ENCODE measurements around the gene RIN1. TPM values are rescaled to one million over a fixed set of nuclear protein-coding genes. Genes with fewer than 3 reads are reported as not detected.
"Not testable (repeated sequence)": the region's sequence is repeated elsewhere in the genome, so short reads cannot be mapped to it uniquely, and the experiment has no call there.

Gene RIN1, protein sequence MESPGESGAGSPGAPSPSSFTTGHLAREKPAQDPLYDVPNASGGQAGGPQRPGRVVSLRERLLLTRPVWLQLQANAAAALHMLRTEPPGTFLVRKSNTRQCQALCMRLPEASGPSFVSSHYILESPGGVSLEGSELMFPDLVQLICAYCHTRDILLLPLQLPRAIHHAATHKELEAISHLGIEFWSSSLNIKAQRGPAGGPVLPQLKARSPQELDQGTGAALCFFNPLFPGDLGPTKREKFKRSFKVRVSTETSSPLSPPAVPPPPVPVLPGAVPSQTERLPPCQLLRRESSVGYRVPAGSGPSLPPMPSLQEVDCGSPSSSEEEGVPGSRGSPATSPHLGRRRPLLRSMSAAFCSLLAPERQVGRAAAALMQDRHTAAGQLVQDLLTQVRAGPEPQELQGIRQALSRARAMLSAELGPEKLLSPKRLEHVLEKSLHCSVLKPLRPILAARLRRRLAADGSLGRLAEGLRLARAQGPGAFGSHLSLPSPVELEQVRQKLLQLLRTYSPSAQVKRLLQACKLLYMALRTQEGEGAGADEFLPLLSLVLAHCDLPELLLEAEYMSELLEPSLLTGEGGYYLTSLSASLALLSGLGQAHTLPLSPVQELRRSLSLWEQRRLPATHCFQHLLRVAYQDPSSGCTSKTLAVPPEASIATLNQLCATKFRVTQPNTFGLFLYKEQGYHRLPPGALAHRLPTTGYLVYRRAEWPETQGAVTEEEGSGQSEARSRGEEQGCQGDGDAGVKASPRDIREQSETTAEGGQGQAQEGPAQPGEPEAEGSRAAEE
- 0.47 TPM for total RNA-seq

- DNase-seq = peak; percentile 72
Measured at GRCh38 chr11:66336234-66337102, at the start of gene RIN1. Gene RIN1 (minus strand): TSS chr11:66336434. CDS start chr11:66336402, 32 bp downstream.

DNA sequence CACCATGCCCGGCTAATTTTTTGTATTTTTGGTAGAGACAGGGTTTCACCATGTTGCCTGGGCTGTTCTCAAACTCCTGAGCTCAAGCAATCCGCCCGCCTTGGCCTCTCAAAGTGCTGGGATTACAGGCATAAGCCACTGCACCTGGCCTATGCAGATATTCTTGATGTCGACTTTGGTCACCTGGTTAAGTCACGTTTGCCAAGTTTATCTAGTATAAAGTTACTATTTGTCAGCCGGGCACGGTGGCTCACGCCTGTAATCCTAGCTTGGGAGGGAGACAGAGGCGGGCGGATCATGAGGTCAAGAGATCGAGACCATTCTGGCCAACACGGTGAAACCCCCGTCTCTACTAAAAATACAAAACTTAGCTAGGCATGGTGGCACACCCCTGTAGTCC lies 48.1 kb upstream of the RIN1 start:
- DNase-seq = not testable (repeated sequence)

DNA sequence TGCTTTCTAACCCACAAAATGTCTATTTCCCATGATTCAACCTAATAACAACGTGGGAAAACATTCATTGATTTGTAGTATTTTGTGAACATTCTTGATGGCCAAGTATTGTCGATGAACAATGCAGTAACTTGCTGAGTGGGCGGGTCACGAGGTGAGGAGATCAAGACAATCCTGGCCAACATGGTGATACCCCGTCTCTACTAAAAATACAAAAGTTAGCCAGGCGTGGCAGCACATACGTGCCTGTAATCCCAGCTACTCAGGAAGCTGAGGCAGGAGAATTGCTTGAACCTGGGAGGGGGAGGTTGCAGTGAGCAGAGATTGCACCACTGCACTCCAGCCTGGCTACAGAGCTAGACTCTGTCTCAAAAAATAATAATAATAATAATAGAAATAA lies 44.0 kb upstream of the RIN1 start:
- DNase-seq = not testable (repeated sequence)

GRCh38 chr11:66373690-66374287 lies 37.6 kb upstream of the RIN1 start:
- DNase-seq = not testable (repeated sequence)

GRCh38 chr11:66373265-66373664 lies 37.0 kb upstream of the RIN1 start:
- DNase-seq = no peak

DNA sequence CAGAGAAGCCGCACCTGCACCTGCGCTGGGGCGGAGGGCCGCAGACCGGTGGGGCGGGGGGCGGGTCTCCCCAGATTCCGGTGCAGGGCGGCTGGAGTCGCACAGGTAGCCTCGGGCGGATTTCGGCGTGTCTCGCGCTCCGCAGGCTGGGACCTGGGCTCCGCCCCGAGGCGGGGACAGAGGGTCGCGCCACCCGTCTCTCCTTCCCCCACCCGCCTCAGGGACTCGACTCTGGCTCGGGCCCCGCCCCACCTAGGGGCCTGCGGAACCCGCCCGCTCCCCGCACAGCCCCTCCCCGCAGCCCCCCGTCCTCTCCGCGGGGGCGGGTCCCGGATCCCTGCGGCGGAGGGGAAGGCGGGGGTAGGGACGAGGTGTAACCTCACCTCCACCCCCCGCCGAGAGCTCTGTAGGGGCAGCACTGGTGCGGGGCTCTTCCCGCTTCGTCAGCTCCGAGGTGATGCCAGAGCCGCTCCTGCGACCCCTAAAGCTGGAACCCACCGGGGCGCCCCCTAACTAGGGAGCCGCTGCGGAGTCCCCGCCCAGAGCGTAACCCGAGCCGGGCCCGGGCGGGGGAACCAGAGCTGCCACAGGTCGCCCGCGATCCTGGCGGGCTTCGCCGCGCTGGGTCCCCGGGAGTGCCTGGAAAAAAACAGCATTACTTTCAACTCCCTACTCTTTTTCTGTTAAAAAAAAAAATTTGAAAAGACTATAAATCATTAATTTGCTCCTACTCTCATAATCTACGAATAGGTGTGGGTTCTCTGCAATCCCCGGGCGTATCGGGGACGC lies 35.6 kb upstream of the RIN1 start, which contains the start of gene SLC29A2:
Gene SLC29A2 (minus strand): TSS at position 134 of the 789 bp plus-strand sequence. CDS start 169 bp downstream, outside the sequence.
- DNase-seq = no peak

DNA sequence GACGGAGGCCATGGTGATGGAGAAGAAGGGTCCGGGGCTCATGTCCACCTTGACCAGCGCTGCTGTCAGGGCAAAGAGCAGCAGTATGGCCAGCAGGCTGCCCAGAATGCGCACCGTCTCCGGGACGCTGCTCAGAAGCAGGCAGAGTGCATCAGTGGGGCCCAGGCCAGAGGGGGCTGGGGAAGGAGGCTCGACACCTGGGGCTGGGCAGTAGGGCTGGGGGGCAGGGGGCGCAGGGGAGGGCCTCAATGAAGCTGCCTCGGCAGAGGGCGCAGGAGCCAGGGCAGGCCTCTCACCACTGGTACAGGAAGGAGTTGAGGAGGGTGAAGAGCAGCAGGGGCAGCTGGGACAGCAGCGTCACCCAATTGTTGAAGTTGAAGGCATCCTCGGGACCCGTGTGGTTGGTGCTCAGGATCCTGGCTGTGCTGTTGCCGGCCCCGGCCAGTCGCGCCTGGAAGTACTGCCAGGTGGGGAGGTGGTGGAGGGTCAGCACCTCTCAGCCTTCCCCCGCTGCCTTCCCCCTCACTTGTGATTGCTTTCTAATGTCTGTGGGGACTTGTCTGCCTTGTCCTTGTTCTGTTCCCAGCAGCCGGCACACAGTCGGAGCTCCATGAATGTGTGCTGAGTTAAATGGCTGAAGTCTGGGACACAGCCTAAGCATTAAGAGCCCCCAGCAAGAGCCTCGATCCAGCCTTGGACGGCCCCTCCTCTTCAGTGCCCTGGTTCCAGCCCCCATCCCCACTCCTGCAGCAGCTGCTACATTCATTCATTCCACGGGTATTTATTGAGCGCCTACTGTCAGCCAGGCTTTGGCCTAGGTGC lies 33.0 kb upstream of the RIN1 start:
- no peak for DNase-seq

- DNase-seq = no peak
Measured at GRCh38 chr11:66368484-66368883, 32.2 kb upstream of the RIN1 start.

- no peak for DNase-seq
Measured at GRCh38 chr11:66367561-66368312, 31.5 kb upstream of the RIN1 start.

GRCh38 chr11:66366844-66367477 lies 30.7 kb upstream of the RIN1 start:
- no peak for DNase-seq

DNA sequence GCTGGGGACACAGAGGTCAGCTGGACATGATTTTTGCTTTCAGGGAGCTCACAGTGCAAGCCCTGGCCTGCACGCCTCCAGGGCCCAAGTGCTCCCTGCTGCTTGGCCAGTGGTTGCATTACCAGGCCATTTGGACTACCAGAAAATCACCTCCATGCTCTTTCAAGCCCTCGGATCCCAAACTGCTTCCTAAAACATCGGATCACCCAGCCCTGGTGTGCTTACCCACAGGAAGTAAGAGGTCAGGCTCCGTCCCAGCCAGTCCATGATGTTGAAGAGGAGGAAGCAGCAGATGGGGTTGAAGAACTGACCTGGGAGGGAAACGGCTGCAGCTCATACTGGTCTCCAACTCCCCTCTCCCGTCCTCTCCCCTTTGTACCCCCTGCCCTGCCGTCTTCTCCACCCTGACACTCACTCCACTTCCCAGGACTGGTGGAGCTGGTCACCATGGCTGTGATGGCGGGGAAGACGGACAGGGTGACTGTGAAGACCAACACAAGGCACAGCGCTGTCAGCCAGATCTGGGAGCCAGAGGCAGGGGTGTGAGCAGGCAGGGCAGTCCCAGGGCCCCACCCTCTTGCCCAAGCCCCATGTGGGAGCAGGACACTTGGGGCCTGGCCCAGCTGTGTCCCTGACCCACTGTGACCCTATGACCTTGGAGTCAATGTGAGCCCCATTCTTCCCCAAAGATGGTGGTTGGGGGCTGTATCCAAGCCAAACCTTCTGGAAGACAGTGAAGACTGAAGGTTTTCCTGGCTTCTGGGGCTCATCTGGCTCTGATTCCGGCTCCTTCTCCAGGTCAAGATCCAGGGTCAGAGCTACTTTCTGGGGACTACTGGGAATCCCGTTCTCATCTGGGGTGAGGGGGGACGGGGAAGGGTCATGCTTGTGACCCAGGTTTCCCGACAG lies 29.7 kb upstream of the RIN1 start:
- no peak for DNase-seq

GRCh38 chr11:66365166-66365565 lies 28.9 kb upstream of the RIN1 start:
- no peak for DNase-seq

GRCh38 chr11:66363805-66364535 lies 27.7 kb upstream of the RIN1 start:
- DNase-seq = no peak

GRCh38 chr11:66363187-66363601 lies 27.0 kb upstream of the RIN1 start:
- DNase-seq = no peak

DNA sequence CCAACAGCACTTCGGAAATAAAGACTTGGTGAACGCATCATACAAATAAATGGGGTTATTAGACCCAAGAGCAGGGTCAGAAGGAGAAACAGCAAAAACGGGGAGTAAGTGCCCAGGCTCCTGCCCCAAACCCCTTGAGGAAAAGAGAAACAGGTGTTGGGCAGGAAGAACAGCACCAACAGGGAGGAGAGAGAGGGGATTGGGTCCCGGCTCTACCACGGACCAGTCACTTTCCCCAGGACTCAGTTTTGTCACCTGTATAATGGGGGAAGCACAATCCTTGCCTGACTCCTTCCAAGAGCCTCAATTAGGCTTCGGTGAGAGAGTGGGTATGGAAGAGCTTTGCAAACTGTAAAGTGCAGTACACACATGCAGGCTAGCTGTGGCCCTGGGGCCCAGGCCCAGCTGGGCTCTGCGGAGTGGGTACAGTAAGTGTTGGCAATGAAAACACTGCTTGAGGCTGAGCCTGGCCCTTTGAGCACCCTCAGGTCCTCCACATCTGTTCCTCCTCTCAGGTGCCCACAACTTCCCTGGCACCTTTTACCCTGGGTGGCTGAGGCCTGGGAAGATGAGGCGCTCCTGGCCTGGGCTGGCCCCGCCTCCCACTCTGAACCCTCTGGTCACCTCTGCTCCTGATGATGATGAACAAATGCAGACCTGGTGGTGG lies 26.4 kb upstream of the RIN1 start:
- DNase-seq = no peak

DNA sequence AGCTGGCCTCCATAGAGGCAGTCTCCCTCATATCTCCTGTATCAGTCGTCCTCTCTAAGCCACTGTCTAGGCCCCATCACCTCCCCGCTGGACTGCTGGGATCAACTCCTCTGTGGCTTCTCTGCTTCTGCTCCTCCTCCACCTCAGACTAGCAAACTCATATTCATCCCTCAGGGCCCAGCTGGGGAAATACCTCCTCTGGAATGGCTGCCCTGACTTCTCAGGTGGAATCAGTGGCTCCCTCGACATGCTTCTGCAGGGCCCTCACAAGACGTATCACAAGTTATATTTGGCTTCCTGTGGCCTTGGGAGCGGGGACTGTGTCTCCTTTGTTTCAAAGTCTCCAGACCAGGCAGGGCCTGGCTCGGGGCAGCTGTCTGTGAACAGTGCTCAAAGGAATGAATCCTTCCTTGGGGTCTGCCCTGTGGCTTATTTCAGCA lies 25.3 kb upstream of the RIN1 start:
- no peak for DNase-seq
